Upper lobe of right lung (tissue), 1 donor: Measurements from ENCODE around the gene MEIKIN. TPM values are rescaled to one million over a fixed set of nuclear protein-coding genes. Genes with fewer than 3 reads are reported as not detected.

Experiments used
- total RNA-seq: library from RNA; stranded (reverse); fragmentation: NEBNext Ultra II Directional; extraction: Animal tissue kit (Norgen Biotek cat#: 25700); gene quantifications from one replicate; pipeline ENCODE4 v1.2.1, GENCODE V29; 2021
- donor health status: DM: no; HTN: yes; CAD: no; lungs with severe emphysema.

The MEIKIN gene
- total RNA-seq, 1 donor from 2014 or later, result not detected

Other genes starting within 250 kb of the MEIKIN start
- gene FNIP1, start 148.6 kb downstream of the MEIKIN start, total RNA-seq, result 42.7 TPM
- gene ACSL6, start 66.0 kb upstream of the MEIKIN start, total RNA-seq, result 0.98 TPM
- not detected for gene IL3, start 115.0 kb upstream of the MEIKIN start, total RNA-seq
- 7.1 TPM for gene CSF2, start 128.1 kb upstream of the MEIKIN start, total RNA-seq